NCI-H2081 (cell line): Measurements from ENCODE around the gene BAIAP2L2.

ENCODE experiments used
- DNase-seq, 2 experiments: peaks; one replicate each; lab custom pipeline; 2025; lab: John Stamatoyannopoulos, UW

Gene BAIAP2L2

GRCh38 chr22:38107692-38108515 lies 2.6 kb downstream of the BAIAP2L2 start:
- DNase-seq: no peak

GRCh38 chr22:38106814-38107578 lies 3.5 kb downstream of the BAIAP2L2 start:
- no peak for DNase-seq

- DNase-seq: peak in 1 of 2 experiments; percentile 1
Observed at GRCh38 chr22:38104084-38104483, 6.4 kb downstream of the BAIAP2L2 start.

- no peak for DNase-seq
Observed at GRCh38 chr22:38103641-38104040, 6.8 kb downstream of the BAIAP2L2 start.

- DNase-seq: no peak
Observed at GRCh38 chr22:38098410-38099249, 11.9 kb downstream of the BAIAP2L2 start.

GRCh38 chr22:38097557-38098409 lies 12.7 kb downstream of the BAIAP2L2 start:
- no peak for DNase-seq

- DNase-seq: no peak
Observed at GRCh38 chr22:38097058-38097457, 13.4 kb downstream of the BAIAP2L2 start.

- DNase-seq: no peak
Observed at GRCh38 chr22:38089474-38089851, 21.0 kb downstream of the BAIAP2L2 start.

GRCh38 chr22:38088629-38089473 lies 21.6 kb downstream of the BAIAP2L2 start:
- no peak for DNase-seq

- DNase-seq: no peak
Observed at GRCh38 chr22:38087855-38088254, 22.6 kb downstream of the BAIAP2L2 start.

GRCh38 chr22:38086942-38087341 lies 23.5 kb downstream of the BAIAP2L2 start:
- DNase-seq: no peak

GRCh38 chr22:38086001-38086845 lies 24.3 kb downstream of the BAIAP2L2 start:
- no peak for DNase-seq

GRCh38 chr22:38085501-38085900 lies 25.0 kb downstream of the BAIAP2L2 start:
- DNase-seq: no peak

GRCh38 chr22:38085056-38085455 lies 25.4 kb downstream of the BAIAP2L2 start:
- no peak for DNase-seq

- no peak for DNase-seq
Observed at GRCh38 chr22:38083931-38084631, 26.4 kb downstream of the BAIAP2L2 start, which contains the start of gene SLC16A8. Gene SLC16A8, minus strand, starts transcription at chr22:38084184. Its CDS starts 1,311 bp downstream, at chr22:38082873.

GRCh38 chr22:38082986-38083710 lies 27.3 kb downstream of the BAIAP2L2 start:
- no peak for DNase-seq

- no peak for DNase-seq
Observed at GRCh38 chr22:38081941-38082828, 28.3 kb downstream of the BAIAP2L2 start.
